Smooth muscle cell (in vitro differentiated cells): ENCODE data around the gene DDX54. TPM values are rescaled to one million over a fixed set of nuclear protein-coding genes. Genes with fewer than 3 reads are reported as not detected.

Experiments used
- DNase-seq: peaks from one replicate; lab custom pipeline; 2025; ENCODE audit not compliant: unreplicated experiment; lab: John Stamatoyannopoulos, UW
- H2AFZ ChIP-seq: fragments of 200-600 bp; sonication (generic); 2 replicates; pipeline ENCODE4 v1.6.0; 2016; ENCODE audit warnings: antibody characterized with exemption, low read depth, mild to moderate bottlenecking
- H3F3A ChIP-seq: fragments of 200-600 bp; sonication (generic); 2 replicates; pipeline ENCODE4 v1.6.0; 2017; ENCODE audit warnings: antibody characterized with exemption, low read depth
- H3K27ac ChIP-seq: fragments of 200-600 bp; sonication (generic); 2 replicates; pipeline ENCODE4 v1.5.1; 2016; ENCODE audit warnings: low read depth, mild to moderate bottlenecking
- H3K27me3 ChIP-seq: fragments of 200-600 bp; sonication (generic); 2 replicates; pipeline ENCODE4 v1.6.1; 2016; ENCODE audit warnings: low read depth, mild to moderate bottlenecking
- H3K36me3 ChIP-seq: fragments of 200-600 bp; sonication (generic); 2 replicates; pipeline ENCODE4 v1.5.1; 2016; ENCODE audit warnings: low read depth
- H3K4me1 ChIP-seq: fragments of 200-600 bp; sonication (generic); 2 replicates; pipeline ENCODE4 v1.5.1; 2016; ENCODE audit warnings: low read depth
- H3K4me2 ChIP-seq: fragments of 200-600 bp; sonication (generic); 2 replicates; pipeline ENCODE4 v1.6.0; 2016; ENCODE audit warnings: mild to moderate bottlenecking
- H3K4me3 ChIP-seq: fragments of 200-600 bp; sonication (generic); 2 replicates; pipeline ENCODE4 v1.5.1; 2016; ENCODE audit warnings: mild to moderate bottlenecking
- H3K79me2 ChIP-seq: fragments of 200-600 bp; sonication (generic); 2 replicates; pipeline ENCODE4 v1.6.0; 2016; ENCODE audit warnings: low read depth, mild to moderate bottlenecking
- H3K9ac ChIP-seq: fragments of 200-600 bp; sonication (generic); 2 replicates; pipeline ENCODE4 v1.6.0; 2016; ENCODE audit warnings: low read depth
- H3K9me3 ChIP-seq: fragments of 200-600 bp; sonication (generic); replicated peaks from 2 replicates; pipeline ENCODE4 v1.5.1; 2016; ENCODE audit warnings: low read depth
- H4K20me1 ChIP-seq: fragments of 200-600 bp; sonication (generic); 2 replicates; pipeline ENCODE4 v1.6.0; 2016; ENCODE audit warnings: low read depth
- CTCF ChIP-seq: fragments of 200-600 bp; sonication (generic); IDR thresholded peaks from 2 replicates; pipeline ENCODE4 v1.5.1; 2017; ENCODE audit warnings: borderline replicate concordance, mild to moderate bottlenecking, antibody characterized with exemption; ENCODE audit not compliant: insufficient read depth, poor library complexity, severe bottlenecking
- WGBS: methylation state at CpG from one replicate; pipeline ENCODE4 v1.1.7; 2016; ENCODE audit warnings: low lambda C conversion rate; 5-methylcytosine and 5-hydroxymethylcytosine counted together
- polyA plus RNA-seq: library from polyadenylated mRNA; unstranded; fragments of >200 nt; fragmentation: Nextera tagmentation; extraction: Ambion mirVana; gene quantifications from 2 replicates; pipeline ENCODE4 v1.2.1, GENCODE V29; 2016
- total RNA-seq: library from RNA; depleted of rRNA; stranded (reverse); fragments of >200 nt; gene quantifications from 2 replicates; pipeline ENCODE4 v1.2.3, GENCODE V29; 2014

Gene DDX54
- total and polyA plus RNA-seq, 2 experiments from 2014 or later: 19.3 to 28.3 TPM

GRCh38 chr12:113162102-113163029 lies 22.9 kb downstream of the DDX54 start:
- WGBS: 77% methylated on average over 19 of the region's 25 CpGs
- TF ChIP-seq CTCF: no peak
- no peaks in the 10 kb centered on the region for H3K9me3 ChIP-seq
- no peak overlapping the region for H3K27ac ChIP-seq
- no peaks in the 10 kb centered on the region for H3K36me3 ChIP-seq
- no peak overlapping the region for H2AFZ ChIP-seq
- H3F3A ChIP-seq: no peaks in the 10 kb centered on the region
- no peak overlapping the region for H3K4me3 ChIP-seq
- H3K4me2 ChIP-seq: no peak overlapping the region
- peaks cover 9% of the 10 kb centered on the region for H3K4me1 ChIP-seq
- no peak overlapping the region for H3K9ac ChIP-seq
- peaks cover 10% of the 10 kb centered on the region for H4K20me1 ChIP-seq
- DNase-seq: peak; percentile 16
- no peaks in the 10 kb centered on the region for H3K27me3 ChIP-seq
- no peaks in the 10 kb centered on the region for H3K79me2 ChIP-seq

- Histone ChIP-seq H3F3A (no peaks in the 10 kb centered on the region), H3K9ac (no peak overlapping the region), H3K4me2 (no peak overlapping the region), H4K20me1 (peaks cover 10% of the 10 kb centered on the region), H3K4me3 (no peak overlapping the region), H3K79me2 (no peaks in the 10 kb centered on the region), H3K27ac (no peak overlapping the region), H2AFZ (no peak overlapping the region), H3K9me3 (no peaks in the 10 kb centered on the region), H3K36me3 (no peaks in the 10 kb centered on the region), H3K4me1 (peaks cover 9% of the 10 kb centered on the region), H3K27me3 (peaks cover 2% of the 10 kb centered on the region)
- 68% methylated on average over 22 of the region's 26 CpGs for WGBS
- no peak for TF ChIP-seq CTCF
- DNase-seq: no peak
Measured at GRCh38 chr12:113161415-113162016, 23.8 kb downstream of the DDX54 start.

GRCh38 chr12:113159937-113160336 lies 25.3 kb downstream of the DDX54 start:
- Histone ChIP-seq H3K27me3 (peaks cover 16% of the 10 kb centered on the region), H3K4me1 (peaks cover 9% of the 10 kb centered on the region), H3K36me3 (no peaks in the 10 kb centered on the region), H3K79me2 (no peaks in the 10 kb centered on the region), H4K20me1 (peaks cover 10% of the 10 kb centered on the region), H3K4me3 (no peak overlapping the region), H3K27ac (no peak overlapping the region), H2AFZ (no peak overlapping the region), H3K9me3 (no peaks in the 10 kb centered on the region), H3F3A (no peaks in the 10 kb centered on the region), H3K4me2 (no peak overlapping the region), H3K9ac (no peak overlapping the region)
- no peak for DNase-seq
- 96% methylated on average over 7 of the region's 7 CpGs for WGBS
- TF ChIP-seq CTCF: no peak
